NCI-H1417 (cell line): ENCODE results near the gene PYGB.

Experiments used
- DNase-seq, 3 experiments: peaks; one replicate each; lab custom pipeline; 2025; lab: John Stamatoyannopoulos, UW

The PYGB gene

DNA sequence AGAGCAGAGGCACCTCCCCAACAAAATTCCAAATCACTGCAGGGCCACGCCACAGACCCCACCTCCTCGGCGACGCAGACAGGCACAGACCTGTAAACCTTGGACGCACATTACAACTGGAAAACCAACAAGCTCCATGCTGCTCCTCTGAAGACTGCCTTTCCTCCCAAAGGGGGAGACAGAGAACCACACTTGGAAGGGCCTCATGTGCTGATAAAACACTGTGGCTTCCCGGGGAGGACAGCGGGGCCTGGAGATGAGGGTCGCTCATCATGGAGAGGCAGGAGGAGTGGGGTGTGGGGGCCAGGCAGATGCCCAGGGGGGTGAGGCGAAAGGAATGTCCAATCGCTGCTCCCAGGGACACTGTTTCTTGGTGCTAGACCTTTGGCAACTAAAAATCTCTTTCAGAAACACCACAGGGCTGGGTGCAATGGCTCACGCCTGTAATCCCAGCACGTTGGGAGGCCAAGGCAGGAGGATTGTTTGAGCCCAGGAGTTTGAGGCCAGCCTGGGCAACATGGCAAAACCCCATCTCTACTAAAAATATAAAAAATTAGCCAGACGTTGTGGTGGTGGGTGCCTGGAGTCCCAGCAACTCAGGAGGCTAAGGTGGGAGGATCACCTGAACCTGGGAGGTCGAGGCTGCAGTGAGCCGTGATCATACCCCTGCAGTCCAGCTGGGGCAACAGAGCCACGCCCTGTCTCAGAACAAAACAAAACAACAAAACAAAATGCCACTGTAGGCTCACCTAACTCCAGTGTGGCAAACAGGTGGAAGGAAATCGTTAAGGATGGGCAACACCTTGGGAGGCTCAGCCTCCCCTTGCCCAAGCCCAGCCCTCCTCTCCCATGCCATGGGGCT is 88.9 kb downstream of the PYGB start:
- DNase-seq: no peak

DNA sequence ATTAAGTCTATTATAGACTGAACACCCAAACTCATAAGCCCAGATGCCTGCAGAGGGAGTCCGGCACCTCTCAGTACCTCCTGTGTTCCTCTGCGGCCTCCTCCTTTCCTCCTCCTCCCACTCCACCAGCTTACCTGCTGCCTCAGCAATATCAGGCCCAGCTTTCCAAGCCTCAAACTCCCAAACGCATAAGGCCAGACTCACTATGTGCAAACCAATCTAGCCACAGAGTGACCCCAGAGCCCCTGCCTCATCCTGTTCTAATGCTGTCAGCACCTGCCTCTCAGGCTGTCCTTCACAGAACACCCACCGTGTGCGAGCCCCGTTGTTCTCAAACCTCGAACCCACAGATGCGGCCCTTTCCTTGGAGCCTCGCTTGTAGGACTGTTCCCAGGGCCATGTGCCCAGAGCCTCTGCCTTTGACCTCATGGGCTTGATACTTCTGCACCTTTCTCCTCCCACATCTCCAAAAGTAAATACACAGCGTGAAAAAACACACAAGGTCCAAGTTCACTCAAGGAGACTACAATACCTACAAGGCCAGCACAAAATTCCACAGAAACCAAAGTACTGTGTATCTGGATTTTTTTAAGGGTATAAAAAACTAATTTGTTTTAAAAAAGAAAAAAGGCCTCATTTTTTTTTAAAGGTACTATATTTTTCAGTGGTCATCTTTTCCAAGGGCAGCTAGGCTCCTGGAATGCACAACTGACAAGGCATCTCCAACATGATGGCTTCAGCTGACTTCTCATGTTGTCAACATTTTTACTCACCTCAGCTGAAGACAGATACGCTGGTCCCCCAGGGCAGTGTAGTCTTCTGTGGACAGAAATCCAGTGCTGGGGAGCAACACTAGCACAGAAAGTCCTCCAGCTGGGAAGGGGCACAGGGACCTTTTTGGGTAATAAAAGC is 90.5 kb downstream of the PYGB start:
- no peak for DNase-seq

- no peak for DNase-seq
Observed at GRCh38 chr20:25339608-25340007, 91.7 kb downstream of the PYGB start.

DNA sequence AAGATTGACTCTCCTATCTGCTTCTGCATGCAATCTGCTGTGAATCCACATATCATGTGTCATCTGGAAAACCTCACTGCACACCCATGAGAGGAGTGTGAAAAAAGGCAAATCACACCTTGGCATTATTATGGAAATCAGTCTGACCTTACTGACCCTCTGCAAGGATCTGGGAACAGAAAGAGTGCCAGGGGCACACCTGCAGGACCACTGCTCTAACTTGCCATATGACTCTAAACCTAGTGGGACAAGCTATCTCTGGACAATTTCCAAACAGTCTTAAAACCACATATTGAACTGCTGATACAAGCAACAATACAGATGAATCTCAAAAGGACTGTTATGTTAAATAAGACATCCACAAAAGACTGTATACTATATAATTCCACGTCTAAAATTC is 92.5 kb downstream of the PYGB start:
- DNase-seq: peak in 1 of 3 experiments; percentile 15

DNA sequence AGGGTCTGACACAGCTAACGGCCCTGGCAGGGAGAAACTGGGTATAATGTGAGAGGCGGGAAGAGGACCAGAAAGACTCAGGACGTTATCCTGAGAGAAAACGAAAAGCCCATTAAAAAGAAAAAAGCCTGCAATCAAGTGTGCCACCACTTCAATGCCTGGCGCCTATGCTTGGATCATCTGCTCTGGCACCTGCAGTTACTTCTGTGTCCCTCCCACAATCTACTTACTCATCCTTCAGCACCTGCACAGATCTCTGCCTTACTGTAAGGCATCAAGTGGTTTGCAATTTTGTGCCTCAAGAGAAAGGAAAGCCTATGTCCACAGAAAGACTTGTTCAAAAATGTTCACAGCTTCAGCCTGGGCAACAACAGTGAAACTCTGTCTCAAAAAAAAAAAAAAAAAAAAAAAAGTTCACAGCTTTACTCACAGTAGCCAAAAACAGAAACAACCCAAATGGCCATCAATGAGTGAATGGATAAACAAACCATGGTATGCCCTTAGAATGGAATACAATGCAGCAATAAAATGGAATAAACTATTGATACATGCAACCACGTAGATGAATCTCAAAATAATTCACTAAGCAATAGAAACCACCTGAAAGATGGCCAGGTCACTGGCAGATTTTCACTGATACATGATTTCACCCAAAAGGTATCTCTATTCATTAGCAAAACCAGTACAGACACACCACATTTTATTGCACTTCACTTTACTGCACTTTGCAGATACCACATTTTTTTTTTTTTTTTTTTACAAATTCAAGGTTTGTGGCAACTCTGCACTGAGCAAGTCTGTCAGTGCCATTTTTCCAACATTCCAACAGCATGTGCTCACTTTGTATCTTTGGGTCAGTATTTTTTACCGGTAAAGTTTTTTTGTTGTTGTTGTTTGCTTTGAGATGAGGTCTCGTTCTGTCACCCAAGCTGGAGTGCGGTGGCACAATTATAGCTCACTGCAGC is 94.1 kb downstream of the PYGB start:
- DNase-seq: peak; percentile 26 to 72 (median 67)

DNA sequence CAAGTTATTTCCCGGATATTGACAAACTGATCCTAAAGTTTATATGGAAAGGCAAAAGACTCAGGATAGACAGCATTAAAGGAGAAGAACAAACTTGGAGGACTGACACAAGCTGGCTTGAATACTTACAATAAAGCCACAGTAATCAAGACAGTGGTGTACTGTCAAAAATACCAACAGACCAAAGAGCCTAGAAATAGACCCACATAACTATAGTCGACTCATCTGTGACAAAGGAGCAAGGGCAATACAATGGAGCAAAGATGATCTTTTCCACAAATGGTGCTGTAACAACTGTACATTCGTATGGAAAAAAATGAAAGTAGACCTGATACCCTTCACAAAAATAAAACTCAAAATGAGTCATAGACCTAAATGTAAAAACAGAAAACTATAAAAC is 96.7 kb downstream of the PYGB start:
- no peak for DNase-seq

GRCh38 chr20:25345721-25346120 is 97.8 kb downstream of the PYGB start:
- no peak for DNase-seq

DNA sequence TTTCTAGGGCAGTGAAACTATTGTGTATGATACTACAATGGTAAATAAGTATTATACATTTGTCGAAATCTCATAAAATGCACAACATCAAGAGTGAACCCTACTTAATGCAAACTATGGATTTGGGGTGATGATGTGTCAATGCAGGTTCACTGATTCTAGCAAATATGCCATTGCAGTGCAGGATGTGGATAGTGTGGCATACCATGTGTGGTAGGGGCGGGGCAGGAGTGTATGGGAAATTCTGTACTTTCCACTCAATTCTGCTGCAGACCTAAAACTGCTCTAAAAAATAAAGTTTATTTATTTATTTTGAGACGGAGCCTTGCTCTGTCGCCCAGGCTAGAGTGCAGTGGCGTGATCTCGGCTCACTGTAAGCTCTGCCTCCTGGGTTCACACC is 98.5 kb downstream of the PYGB start:
- no peak for DNase-seq
